Kidney capillary endothelial cell (primary cell): ENCODE data around the gene GNG7.
"Not testable (repeated sequence)": the region's sequence is repeated elsewhere in the genome, so short reads cannot be mapped to it uniquely, and the experiment has no call there.

ENCODE experiments used
- DNase-seq: peaks from one replicate; pipeline ENCODE4 v3.0.0-alpha.2; 2018; ENCODE audit warnings: low spot score

Gene GNG7

DNA sequence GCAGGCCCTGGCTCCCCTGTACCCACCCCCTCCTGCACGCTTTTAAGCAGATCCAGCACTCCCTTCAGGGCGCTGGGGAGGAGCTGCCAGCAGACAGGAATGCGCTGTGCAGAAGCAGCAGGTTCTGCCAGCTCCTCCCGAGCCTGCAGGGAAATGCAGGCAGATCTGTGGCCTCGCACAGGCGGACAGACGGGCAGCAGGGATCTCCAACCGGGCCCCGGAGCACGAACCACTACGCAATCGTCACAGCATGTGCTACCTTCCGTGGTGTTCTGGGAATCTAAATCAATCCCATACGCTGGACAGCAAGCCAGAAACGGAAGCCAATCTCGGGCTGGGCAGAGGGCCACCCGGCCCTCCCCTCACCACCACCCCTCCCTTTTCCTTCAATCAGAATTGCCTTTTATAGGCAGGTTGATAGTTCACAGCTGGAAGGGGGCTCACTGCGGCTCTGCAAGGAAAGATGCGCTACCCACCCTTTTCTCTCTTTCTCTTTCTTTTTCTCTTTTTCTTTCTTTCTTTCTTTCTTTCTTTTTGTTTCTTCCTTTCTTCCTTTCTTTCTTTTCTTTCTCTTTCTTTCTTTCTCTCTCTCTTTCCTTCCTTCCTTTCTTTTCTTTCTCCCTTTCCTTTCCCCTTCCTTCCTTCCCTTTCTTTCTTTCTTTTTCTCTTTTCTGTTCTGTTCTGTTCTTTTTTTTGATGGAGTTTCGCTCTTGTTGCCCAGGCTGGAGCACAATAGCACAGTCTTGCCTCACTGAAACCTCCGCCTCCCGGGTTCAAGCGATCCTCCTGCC, 99.9 kb downstream of the GNG7 start:
- peak; percentile 25 for DNase-seq

DNA sequence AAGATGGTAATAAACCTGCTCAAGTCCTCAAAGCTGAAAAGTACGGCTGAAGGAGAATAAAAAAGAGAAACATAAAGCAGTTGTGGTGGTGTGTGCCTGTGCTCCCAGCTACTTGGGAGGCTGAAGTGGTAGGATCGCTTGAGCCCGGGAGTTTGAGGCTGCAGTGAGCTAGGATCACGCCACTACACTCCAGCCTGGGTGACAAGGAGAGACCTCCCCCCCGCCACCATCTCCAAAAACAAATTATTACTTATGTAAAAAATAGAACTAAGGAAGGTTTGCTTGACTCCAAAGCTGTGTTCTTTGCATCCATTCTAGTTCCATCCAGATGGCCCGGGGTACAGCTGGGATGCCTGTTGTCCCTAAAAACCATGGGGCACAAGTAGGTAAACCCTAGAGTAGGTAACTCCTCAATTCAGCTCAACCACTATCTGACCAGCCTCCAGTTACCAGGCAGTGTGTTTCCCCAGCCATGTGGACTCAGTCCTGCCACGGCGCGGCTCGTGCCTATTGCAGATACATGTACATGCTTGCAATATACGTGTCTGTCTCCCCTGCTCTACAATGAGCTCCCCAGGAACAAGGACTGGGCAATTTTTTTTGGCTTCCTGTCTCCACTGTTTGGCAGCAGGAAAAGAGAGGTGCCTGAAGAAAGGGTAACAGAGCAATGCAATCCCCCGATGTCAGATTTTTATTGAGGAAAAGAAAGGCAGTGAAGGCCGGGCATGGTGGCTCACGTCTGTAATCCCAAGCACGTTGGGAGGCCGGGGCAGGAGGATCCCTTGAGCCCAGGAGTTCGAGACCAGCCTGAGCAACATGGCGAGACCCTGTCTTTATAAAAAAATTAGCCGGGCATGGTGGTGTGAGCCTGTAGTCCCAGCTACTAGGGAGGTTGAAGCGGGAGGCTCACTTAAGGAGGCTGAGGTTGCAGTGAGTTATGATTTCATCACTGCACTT, 101.3 kb downstream of the GNG7 start:
- DNase-seq, result no peak

DNA sequence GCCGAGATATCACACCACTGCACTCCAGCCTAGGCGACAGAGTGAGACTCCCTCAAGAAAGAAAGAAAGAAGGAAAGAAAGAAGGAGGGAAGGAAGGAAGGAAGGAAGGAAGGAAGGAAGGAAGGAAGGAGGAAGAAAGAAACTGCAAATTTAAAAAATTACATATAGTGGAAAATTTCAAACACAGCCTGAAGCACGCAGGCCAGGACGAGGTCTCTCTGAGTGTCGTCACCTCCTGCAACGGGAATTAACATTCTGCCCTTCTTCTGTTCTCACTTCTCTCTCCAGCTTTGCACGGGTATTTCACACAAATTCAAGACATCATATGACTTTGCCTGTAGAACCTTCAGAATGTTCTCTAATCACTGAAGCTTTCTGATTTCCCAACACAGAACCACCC, 108.2 kb downstream of the GNG7 start:
- no peak for DNase-seq

DNA sequence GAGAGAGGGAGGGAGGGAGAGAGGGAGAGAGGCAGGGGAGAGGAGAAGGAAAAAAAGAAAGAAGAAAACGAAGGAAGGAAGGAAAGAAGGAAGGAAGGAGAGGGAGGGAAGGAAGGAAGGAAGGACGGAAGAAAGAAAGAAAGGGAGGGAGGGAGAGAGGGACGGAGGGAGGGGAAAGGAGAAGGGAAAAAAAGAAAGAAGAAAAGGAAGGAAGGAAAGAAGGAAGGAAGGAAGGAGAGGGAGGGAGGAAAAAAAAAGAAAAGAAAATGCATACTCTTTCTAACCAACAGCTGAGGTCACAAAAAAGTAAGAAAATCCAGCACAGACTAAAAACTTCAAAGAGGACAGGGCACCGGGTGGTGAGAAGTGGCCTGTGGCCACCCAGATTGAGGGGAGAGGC, 109.7 kb downstream of the GNG7 start:
- DNase-seq, result no peak

DNA sequence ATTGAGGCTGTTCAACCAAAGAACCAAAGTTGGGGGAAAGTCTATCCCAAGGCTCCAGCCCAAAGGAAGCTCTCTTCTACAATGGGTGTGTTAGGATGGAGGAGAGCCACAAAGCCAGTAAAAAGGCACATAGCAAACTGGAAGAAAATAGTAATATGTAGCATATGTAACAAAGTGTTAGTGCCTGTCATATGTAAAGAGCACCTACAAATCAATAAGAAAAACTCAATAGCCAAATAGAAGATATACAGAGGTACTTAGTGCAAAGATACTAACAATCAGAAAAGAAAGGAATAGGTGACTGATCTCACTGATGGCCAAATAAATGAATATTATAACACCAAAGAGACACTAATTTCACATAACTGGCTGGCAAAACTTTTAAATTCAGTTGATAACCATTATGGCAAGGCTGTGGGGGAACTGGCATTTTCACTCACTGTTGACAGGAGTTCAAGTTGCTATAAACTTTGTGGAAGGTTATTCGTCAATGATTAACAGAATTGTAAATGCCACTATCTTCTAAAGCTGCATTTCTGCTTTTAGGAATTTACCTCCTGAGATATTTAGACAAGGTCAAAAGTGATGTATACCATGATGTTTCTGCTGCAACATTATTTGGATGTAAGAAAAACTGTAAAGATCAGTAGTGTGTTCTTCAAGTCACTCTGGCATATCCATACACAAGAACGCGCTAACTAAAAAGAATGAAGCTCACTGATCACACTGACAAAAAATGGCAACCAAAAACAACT, 110.8 kb downstream of the GNG7 start:
- DNase-seq, result no peak

DNA sequence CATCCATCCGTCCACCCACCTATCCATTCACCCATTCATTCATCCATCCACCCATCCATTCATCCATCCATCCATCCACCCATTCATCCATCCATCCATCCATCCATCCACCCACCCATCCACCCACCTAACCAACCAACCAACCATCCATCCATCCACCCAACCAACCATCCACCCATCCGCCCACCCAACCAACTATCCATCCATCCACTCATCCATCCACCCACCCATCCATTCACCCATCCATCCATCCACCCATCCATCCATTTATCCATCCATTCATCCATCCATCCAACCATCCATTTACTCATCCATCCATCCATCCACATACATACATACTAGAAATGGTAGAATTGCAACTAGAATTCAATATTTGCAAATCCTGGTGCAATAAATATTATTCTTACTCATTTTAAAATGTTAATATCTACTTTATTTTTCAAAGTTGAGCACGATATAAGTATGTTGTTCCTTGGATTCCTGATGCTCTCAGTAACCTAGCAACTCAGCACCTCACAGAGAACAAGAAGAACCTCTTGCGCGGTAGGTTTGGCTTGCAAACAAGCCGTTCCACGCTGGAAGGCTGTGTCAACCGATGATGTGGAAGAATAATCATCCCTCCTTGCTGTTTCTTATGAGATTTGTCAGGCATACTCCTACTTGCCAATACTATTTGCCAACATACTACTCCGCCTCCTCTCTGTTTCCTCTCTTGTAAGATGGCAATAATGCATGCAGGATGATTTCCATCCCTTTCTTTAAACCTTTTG, 111.7 kb downstream of the GNG7 start:
- no peak for DNase-seq

DNA sequence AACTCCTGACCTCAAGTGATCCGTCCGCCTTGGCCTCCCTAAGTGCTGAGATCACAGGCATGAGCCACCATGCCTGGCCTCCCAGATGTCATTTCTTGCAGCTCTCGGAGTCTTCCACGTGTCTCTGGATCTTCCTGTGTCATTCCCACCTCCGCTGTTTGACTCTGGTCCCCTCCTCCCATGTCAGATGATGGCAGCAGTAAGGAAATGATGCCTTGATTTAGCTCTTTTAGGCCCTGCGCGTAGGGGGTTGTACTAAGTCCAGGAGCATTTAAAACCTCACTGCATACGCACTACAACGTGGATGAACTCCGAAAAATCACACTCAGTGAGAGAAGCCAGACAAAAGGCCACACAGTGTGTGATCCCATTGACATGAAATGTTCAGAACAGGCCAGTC, 113.1 kb downstream of the GNG7 start:
- no peak for DNase-seq

DNA sequence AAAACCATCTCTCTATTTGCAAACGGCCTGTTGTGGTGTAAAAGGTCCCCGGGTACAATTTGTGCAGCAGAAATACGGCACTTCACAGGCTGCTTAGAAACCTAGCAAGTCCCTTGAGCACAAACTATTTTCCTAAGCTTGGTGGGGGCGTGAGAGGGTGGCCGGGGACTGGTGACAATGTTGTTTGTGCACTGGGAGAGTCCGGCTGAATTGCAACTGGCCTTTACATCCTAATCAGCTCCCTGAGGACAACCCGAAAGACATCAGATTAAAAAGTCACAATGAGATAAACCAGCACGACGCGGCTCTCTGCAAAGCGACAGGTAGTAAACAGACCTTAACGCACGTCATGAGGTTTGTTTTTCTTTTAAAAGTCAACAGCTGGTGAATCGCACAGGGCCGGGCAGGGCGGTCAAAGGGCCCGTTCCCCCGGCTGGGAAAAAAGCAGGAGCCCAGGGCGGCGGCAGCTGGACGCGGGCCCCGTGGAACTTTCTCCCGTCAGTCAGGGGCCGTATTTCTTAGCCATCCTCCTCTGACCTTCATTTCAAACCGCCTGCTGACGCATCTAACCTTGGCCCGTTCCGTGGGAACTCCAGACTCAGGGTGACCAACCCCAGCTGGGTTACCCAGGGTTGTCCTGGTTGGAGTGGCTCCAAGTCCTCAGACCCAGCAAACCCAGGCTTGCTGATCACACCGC, 114.3 kb downstream of the GNG7 start:
- DNase-seq, result no peak

DNA sequence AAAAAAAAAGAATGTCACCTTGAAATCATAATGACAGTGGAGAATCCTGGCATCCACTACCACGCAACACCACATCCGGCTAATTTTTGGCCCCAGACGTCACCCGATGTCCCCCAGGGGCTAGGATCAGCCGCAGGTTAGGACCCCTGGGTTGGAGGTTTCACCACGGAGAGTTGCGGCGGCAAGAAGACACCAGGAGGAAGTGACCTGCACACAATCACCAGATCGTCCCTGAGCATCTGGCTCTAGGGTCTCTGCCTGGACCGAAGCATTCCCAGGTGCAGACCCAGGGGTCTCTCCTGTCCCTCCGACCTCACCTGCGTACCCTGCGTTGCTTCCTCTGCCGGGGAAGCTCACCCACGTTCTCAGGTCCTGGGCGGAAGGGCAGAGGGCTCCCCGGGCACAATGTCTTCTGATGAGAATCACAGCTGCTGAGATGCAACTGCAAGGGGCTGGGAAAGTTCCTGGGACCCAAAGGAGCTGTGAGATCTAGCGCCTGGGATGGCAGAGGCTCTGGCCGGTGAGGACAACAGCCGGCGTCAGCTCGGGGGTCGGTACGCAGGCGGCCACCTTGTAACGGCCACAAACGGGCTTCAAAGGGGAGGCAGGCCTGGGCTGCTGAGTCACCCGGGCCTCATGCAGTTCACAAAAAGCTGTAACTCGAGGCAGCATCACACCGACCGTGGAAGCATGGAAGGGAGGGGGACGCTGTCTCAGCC, 115.3 kb downstream of the GNG7 start:
- no peak for DNase-seq

DNA sequence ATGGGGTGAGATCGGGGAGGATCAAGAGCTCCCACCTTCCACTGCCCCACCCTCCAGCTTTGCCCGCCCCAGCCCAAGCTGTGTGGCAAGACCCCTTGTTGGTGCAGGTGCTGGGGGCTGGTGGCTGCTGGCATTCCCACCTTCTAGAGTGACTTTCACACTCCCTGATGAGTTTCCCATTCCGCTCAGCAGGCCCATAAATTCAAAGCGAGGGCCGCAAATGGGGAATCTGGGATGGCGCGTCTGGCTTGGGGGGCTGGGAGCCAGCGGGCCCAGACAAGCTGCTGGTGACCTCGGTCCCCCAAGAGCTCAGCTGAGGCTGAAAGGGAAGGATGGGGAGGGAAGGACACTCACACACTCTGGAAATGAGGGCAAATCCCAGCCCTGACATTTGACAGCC, 116.3 kb downstream of the GNG7 start:
- no peak for DNase-seq

DNA sequence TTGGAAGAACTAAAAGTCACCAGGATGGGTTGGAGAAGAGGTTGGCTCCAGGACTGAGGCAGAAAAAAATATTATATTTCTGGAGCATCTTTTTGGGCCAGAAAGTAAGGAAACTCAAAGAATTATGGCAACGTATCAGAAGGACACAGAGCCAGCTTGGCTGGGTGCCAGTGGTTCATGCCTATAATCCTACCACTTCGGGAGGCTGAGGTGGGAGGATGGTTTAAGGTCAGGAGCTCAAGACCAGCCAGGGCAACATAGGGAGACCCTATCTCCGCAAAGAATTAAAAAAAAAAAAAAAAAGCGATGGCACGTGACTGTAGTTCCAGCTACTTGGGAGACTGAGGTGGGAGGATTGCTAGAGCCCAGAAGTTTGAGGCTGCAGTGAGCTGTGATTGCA, 118.5 kb downstream of the GNG7 start:
- DNase-seq, result no peak

DNA sequence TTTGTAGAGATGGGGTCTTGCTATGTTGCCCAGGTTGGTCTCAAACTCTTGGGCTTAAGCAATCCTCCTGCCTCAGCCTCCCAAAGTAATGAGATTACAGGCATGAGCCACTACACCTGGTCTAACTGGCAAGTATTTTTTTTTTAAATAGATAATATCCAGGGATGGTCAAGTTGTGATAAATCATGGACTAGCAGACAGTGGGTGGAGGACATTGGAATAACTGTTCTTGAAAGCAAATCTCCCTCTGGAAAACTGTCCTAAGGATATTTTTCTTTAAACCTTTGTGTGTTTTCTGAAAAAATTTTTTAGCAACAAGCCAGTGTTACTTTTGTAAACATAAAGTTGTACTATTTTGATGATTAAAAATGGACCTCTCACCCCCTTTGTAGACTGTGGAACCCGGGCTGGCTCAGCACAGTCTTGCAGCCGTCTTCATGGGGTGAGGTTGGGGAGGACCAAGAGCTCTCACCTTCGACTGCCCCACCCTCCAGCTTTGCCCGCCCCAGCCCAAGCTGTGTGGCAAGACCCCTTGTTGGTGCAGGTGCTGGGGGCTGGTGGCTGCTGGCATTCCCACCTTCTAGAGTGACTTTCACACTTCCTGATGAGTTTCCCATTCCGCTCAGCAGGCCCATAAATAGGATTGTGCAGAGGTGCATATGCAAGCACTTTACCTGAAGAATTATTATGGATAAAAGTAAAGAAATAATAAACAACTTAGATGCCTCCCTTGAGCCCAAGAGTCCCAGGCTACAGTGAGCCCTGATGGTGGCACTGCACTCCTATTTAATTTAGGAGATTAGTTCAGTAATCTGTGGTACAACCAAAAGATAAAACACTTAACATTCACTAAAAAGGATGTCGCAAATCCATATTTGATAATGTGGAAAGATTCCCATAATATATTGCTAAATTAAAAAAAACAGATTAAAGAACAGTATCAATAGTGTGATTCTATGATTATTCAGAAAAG, 119.2 kb downstream of the GNG7 start:
- DNase-seq, result no peak

DNA sequence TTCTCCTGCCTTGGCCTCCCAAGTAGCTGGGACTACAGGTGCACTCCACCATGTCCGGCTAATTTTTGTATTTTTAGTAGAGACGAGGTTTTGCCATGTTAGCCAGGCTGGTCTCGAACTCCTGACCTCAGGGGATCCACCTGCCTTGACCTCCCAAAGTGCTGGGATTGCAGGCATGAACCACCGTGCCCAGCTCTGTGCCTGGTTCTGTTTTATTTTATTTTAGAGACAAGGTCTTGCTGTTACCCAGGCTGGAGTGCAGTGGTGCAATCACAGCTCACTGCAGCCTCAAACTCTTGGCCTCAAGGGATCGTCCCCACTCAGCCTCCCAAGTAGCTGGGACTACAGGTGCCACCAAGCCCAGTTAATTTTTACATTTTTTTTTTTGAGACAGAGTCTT, 122.1 kb downstream of the GNG7 start:
- DNase-seq, result not testable (repeated sequence)

DNA sequence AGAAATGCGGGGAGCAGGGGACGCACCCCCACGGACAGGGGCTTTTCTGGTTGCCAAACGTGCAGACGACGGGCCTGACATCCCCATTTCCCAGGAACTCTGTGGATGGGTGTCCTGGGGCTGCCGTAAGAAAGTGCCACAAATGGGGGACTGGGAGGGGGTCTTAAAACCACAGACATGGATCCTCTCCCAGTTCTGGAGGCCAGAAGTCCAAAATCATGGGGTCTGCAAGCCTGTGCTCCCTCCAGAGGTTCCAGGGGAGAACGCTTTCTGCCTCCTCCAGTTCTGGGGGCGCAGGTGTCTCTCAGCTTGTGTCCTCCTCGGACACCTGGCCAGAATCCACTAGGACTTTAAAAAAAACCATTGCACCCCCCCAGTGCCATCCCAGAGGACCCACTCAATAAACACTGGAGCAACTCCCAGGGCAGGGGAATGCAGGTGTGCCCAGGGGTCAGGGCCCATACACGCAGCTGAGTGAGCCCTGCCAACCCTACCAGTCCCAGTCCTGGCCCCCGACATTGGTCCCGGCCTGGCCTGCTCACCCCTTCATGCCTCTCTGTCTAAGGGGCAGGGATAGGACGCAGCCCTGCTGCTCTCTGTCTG, 122.7 kb downstream of the GNG7 start:
- DNase-seq, result no peak

DNA sequence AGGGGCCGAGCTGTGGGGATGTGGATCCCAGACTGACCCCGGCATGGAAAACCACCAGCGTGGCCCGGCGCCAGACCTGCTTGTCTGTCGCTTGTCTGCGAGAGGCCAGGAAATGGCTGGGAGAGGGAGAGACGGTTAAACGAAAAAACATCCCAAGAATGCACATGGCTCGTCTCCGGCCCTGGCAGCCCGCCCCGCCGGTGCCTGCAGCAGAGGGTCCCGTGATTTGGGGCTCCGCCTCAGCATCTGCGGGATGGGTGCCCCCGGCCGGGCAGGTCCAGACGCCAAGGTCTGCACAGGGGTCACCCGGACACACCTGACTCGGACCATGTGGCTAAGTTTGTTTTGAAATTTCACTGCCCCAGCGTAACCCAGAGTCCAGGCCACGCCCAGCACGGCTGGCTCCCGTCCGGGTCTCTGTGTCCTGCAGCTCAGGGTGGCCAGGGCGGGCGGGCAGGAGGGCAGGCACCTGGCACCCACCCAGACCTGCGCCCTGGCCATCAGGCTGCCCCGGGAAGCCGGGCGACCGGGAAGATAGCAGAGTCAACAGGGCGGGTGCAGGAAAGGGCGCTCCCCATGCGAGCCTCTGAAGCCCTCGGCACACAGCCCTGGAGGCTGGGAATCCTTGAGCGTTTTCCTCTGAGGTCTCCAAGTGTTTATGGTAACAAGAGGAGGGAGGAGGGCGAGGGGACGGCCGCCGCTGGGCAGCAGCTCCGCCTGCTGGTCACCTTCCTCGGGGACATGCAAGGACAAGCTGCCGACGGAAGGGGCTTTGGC, 123.4 kb downstream of the GNG7 start:
- peak; percentile 89 for DNase-seq

DNA sequence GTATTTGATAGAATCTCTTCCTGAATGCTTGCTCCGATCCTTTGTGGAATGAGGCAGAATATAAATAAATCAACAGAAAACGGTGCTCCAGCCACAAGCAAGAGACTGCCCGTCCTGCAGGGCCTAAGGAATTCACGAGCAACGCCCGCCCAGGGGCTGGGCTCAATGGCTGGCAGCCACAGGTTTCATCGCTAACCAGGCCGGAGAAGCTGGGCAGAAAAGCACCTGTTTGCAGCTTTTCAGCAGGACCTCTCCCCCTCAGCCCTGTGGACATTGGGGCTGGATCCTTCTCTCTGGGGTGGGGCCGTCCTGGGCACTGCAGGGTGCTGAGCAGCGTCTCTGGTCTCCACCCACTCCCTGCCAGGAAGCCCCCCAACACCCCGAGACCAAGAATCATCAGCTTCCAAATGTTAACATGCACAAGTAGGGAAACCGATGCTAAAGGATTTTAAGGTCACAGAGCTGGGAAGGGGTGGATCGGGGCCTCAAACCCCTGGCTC, 124.1 kb downstream of the GNG7 start:
- peak; percentile 29 for DNase-seq

DNA sequence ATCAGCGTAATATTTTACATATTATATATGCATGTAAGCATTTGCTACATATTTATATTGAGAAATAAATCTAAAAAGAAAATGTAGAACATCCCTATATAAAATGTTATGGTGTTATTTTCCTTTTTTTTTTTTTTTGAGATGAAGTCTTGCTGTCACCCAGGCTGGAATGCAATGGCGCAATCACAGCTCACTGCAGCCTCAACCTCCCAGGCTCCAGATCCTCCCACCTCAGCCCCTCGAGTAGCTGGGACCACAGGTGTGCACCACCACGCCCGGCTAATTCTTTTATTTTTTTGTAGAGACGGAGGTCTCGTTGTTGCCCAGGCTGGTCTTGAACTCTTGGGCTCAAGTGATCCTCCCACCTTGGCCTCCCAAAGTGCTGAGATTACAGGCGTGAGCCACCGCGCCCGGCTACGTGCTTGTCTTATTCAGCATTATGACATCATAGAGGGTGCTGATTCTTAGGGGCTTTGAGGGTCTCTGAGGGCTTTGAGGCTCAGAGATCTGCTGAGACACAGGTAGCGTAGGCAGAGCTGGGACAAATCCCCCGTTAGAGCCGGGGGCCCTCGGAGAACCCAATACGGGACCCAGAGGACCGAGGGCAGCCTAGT, 124.7 kb downstream of the GNG7 start:
- DNase-seq, result no peak
